SK-N-SH (cell line): Measurements from ENCODE around the gene KIDINS220. TPM values are rescaled to one million over a fixed set of nuclear protein-coding genes. Genes with fewer than 3 reads are reported as not detected.

ENCODE experiments used
- CTCF ChIA-PET: fragments of 300-600, 350-600 bp; formaldehyde crosslinking; extraction: SDS; loops from one replicate; lab custom pipeline; 2021; lab: Yijun Ruan, JAX
- POLR2A ChIA-PET: fragments of 350-600 bp; sonication (Branson Sonifier 250); formaldehyde crosslinking; extraction: SDS; loops from one replicate; lab custom pipeline; 2020; ENCODE audit warnings: antibody characterized with exemption, inconsistent platforms; lab: Yijun Ruan, JAX
- DNase-seq: peaks from one replicate; pipeline ENCODE4 v3.0.0; 2012
- H2AFZ ChIP-seq: fragments of 200-600 bp; sonication (generic); 2 replicates; pipeline ENCODE4 v1.8.1; 2016; ENCODE audit warnings: antibody characterized with exemption, mild to moderate bottlenecking, low read depth
- H3F3A ChIP-seq: fragments of 200-600 bp; sonication (generic); replicated peaks from 2 replicates; pipeline ENCODE3; 2016; ENCODE audit warnings: antibody characterized with exemption, mild to moderate bottlenecking; ENCODE audit not compliant: insufficient read depth
- H3K27ac ChIP-seq, 2 experiments: fragments of 200-500 bp in 1 of 2; fragments of 200-600 bp in 1 of 2; sonication (Bioruptor generic) in 1 of 2; sonication (generic), shearing (Covaris generic) in 1 of 2; 2 replicates each; pipeline versions ENCODE4 v1.5.1 to v1.6.1; 2014 to 2016; ENCODE audit warnings: low read depth in 2 of 2, inconsistent platforms in 1 of 2, low read length in 1 of 2, mild to moderate bottlenecking in 1 of 2, mixed read lengths in 1 of 2
- H3K27me3 ChIP-seq: fragments of 200-600 bp; sonication (generic), shearing (Covaris generic); 2 replicates; pipeline ENCODE4 v1.6.1; 2016; ENCODE audit warnings: mixed run types; ENCODE audit not compliant: insufficient read depth
- H3K36me3 ChIP-seq, 2 experiments: fragments of 200-500 bp in 1 of 2; fragments of 200-600 bp in 1 of 2; sonication (Bioruptor generic) in 1 of 2; sonication (generic) in 1 of 2; replicated peaks in 1 of 2; 2 replicates each; pipeline versions ENCODE3 to v1.5.1; 2014 to 2016; ENCODE audit warnings: low read length in 1 of 2, mild to moderate bottlenecking in 1 of 2; ENCODE audit not compliant: insufficient read depth in 2 of 2, control insufficient read depth in 1 of 2
- H3K4me1 ChIP-seq, 2 experiments: fragments of 200-500 bp in 1 of 2; fragments of 200-600 bp in 1 of 2; sonication (Bioruptor generic) in 1 of 2; sonication (generic), shearing (Covaris generic) in 1 of 2; 2 replicates each; pipeline versions ENCODE4 v1.5.1 to v1.6.1; 2014 to 2016; ENCODE audit warnings: low read depth in 1 of 2, low read length in 1 of 2, mixed run types in 1 of 2; ENCODE audit not compliant: insufficient read depth in 2 of 2, control insufficient read depth in 1 of 2
- H3K4me2 ChIP-seq: fragments of 200-600 bp; sonication (generic), shearing (Covaris generic); 2 replicates; pipeline ENCODE4 v1.6.1; 2017; ENCODE audit warnings: mixed run types
- H3K4me3 ChIP-seq, 2 experiments: fragments of 200-500 bp in 1 of 2; fragments of 200-600 bp in 1 of 2; sonication (Bioruptor generic) in 1 of 2; sonication (generic), shearing (Covaris generic) in 1 of 2; 2 replicates each; pipeline versions ENCODE4 v1.5.1 to v1.8.1; 2014 to 2016; ENCODE audit warnings: low read depth in 2 of 2, inconsistent platforms in 1 of 2, low read length in 1 of 2, mild to moderate bottlenecking in 1 of 2, mixed read lengths in 1 of 2, moderate library complexity in 1 of 2
- H3K79me2 ChIP-seq: fragments of 200-600 bp; sonication (generic); 2 replicates; pipeline ENCODE4 v1.8.1; 2017; ENCODE audit warnings: mild to moderate bottlenecking; ENCODE audit not compliant: insufficient read depth
- H3K9ac ChIP-seq: fragments of 200-600 bp; sonication (generic); 2 replicates; pipeline ENCODE4 v1.6.1; 2017; ENCODE audit warnings: mixed run types
- H3K9me2 ChIP-seq: fragments of 200-600 bp; sonication (generic); 2 replicates; pipeline ENCODE4 v1.6.1; 2017; ENCODE audit warnings: mixed run types
- H3K9me3 ChIP-seq: fragments of 200-600 bp; sonication (generic); 2 replicates; pipeline ENCODE4 v1.6.1; 2017; ENCODE audit warnings: mixed run types, mild to moderate bottlenecking, moderate library complexity
- H4K20me1 ChIP-seq: fragments of 200-600 bp; sonication (generic); 2 replicates; pipeline ENCODE4 v1.6.1; 2017; ENCODE audit warnings: mild to moderate bottlenecking, mixed run types; ENCODE audit not compliant: insufficient read depth
- REST ChIP-seq: IDR thresholded peaks from 2 replicates; pipeline ENCODE4 v1.6.1; 2012; ENCODE audit warnings: mild to moderate bottlenecking, low read depth, low read length, moderate library complexity
- RFX5 ChIP-seq: IDR thresholded peaks from 2 replicates; pipeline ENCODE4 v1.6.1; 2012; ENCODE audit warnings: mild to moderate bottlenecking, improper control_type of control experiment, low read length
- TAF1 ChIP-seq: IDR thresholded peaks from 2 replicates; pipeline ENCODE4 v1.6.1; 2012; ENCODE audit warnings: low read depth, mild to moderate bottlenecking, low read length, moderate library complexity, borderline replicate concordance
- YY1 ChIP-seq: IDR thresholded peaks from 2 replicates; pipeline ENCODE4 v1.4.0; 2012; ENCODE audit warnings: low read depth, mild to moderate bottlenecking
- WGBS: methylation state at CpG from one replicate; pipeline ENCODE4 v1.1.6; 2017; ENCODE audit warnings: low lambda C conversion rate; 5-methylcytosine and 5-hydroxymethylcytosine counted together
- polyA plus RNA-seq, 3 experiments: library from polyadenylated mRNA; depleted of rRNA; stranded (reverse); fragments of >200 nt; gene quantifications; 2 replicates each; pipeline ENCODE4 v1.2.3, GENCODE V29; 2012
- TF ChIP-seq, protein P1 (sequence below): fragments of 150-350 bp; IDR thresholded peaks from 2 replicates; pipeline ENCODE4 v1.6.1; 2016; ENCODE audit warnings: mild to moderate bottlenecking, low read depth, low read length

Gene KIDINS220
- polyA plus RNA-seq, 1 of the 3 experiments (the other 2 are of a cell fraction): 18.2 TPM

DNA sequence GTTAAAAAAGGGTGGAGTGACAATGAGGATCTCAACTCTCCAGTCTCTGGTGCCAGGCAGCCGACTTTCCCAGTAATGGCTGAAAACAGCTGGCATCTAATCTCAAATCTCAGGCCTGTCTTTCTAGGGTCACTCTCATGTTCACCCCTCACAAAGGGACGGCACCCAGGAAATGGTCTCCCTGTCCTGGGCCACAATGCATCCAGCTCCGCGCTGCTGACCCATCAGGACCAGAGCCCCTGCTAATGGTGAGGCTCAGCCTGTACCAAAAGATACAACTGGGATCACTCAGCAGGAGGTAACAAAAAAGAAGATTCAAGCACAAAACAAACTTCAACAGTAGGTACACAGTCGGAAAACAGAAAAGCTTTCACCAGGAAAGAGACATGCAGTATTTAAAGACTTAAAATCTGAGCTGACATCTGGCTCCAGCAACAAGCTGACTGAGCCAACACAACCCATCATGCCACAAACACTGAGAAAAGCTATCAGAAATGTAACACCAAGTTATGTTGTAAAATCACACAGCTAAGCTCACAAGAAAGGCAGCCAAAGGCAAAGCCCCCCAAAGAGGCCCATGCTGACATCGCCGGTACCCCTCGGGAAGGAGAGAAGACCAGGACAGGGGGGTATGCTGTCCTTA lies 13.6 kb upstream of the KIDINS220 start:
- POLR2A ChIA-PET: no interaction called here
- no peak for DNase-seq
- TF ChIP-seq, protein P1, sequence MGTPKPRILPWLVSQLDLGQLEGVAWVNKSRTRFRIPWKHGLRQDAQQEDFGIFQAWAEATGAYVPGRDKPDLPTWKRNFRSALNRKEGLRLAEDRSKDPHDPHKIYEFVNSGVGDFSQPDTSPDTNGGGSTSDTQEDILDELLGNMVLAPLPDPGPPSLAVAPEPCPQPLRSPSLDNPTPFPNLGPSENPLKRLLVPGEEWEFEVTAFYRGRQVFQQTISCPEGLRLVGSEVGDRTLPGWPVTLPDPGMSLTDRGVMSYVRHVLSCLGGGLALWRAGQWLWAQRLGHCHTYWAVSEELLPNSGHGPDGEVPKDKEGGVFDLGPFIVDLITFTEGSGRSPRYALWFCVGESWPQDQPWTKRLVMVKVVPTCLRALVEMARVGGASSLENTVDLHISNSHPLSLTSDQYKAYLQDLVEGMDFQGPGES: no peak
- no peak for TF ChIP-seq YY1
- TF ChIP-seq REST: no peak
- Histone ChIP-seq H3K4me2 (no peak overlapping the region), H3F3A (no peaks in the 10 kb centered on the region), H3K9ac (no peak overlapping the region), H3K27ac (no peak overlapping the region), H3K4me1 (no peaks in the 10 kb centered on the region; a peak in 1 of 4 replicates), H3K9me3 (no peaks in the 10 kb centered on the region), H3K27me3 (no peaks in the 10 kb centered on the region), H3K4me3 (no peak overlapping the region), H2AFZ (no peak overlapping the region), H3K79me2 (no peaks in the 10 kb centered on the region), H4K20me1 (no peaks in the 10 kb centered on the region), H3K36me3 (peaks cover 6 to 16% of the 10 kb centered on the region in 2 experiments), H3K9me2 (no peaks in the 10 kb centered on the region)
- CTCF ChIA-PET: interaction anchor here (1.0 to 2.9 kb wide), 5 partner anchors 13 to 289 kb away, joined by 3 to 13 read pairs (median 8); no protein-coding TSS in a partner anchor
- WGBS: 92% methylated on average over 8 of the region's 8 CpGs

DNA sequence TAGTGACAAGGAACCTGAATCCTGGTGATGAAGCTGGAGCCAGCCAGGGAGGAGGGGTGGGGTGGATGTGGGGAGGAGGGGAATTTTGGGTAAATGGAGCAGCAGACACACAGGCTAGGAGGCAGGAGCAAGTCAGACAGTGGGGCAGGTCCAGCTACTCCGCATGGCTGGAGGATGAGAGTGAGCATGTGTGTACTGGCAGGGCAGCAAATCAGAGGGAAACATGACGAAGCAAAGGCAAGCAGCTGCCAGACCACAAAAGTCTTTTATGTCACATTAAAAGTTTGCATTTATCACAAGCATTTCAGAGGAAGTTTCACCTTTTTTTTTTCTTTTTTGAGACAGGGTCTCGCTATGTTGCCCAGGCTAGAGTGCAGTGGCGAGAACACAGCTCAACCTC lies 11.9 kb upstream of the KIDINS220 start:
- no peak for TF ChIP-seq TAF1
- TF ChIP-seq RFX5: no peak
- Histone ChIP-seq H3K4me2 (no peak overlapping the region), H3K4me3 (no peak overlapping the region), H3K9me3 (no peaks in the 10 kb centered on the region), H3K27ac (no peak overlapping the region), H3K9me2 (no peaks in the 10 kb centered on the region), H4K20me1 (no peaks in the 10 kb centered on the region), H3K27me3 (no peaks in the 10 kb centered on the region), H3K4me1 (no peaks in the 10 kb centered on the region; a peak in 1 of 4 replicates), H3K9ac (no peak overlapping the region), H3K79me2 (no peaks in the 10 kb centered on the region), H3K36me3 (peaks cover 0 to 3% of the 10 kb centered on the region in 2 experiments), H2AFZ (no peak overlapping the region), H3F3A (no peaks in the 10 kb centered on the region)
- ChIA-PET CTCF (interaction anchor here (0.6 to 2.7 kb wide), 4 partner anchors 15 to 782 kb away, joined by 3 to 9 read pairs (median 4); no protein-coding TSS in a partner anchor), POLR2A (interaction anchor here (0.7 kb wide), 1 partner anchor 44 kb away, joined by 5 read pairs; no protein-coding TSS in a partner anchor)
- no peak for DNase-seq
- WGBS: 95% methylated on average over 4 of the region's 4 CpGs
